ENCODE data around the gene POMGNT1. TPM values are rescaled to one million over a fixed set of nuclear protein-coding genes. Genes with fewer than 3 reads are reported as not detected.

Gene POMGNT1
- total and polyA plus RNA-seq, 2 of the 13 experiments (the other 11 are each of a cell fraction or from before 2014, with no cell fraction given) = 33.9 to 46.8 TPM

- TF ChIP-seq HIVEP1 (CRISPR knock-in tag; IDR thresholded peaks at IDR 0.05) = no peak
- TF ChIP-seq SRY (CRISPR knock-in tag; IDR thresholded peaks at IDR 0.05) = no peak
- TF ChIP-seq ZNF589 (CRISPR knock-in tag; conservative IDR thresholded peaks at IDR 0.05) = no peak
- no peak for TF ChIP-seq HDAC6 (IDR thresholded peaks at IDR 0.05; ENCODE audit: low read depth, low read length)
- TF ChIP-seq E2F1 (CRISPR knock-in tag; IDR thresholded peaks at IDR 0.05) = no peak
- TF ChIP-seq E2F5 (CRISPR knock-in tag; conservative IDR thresholded peaks at IDR 0.05) = no peak
- peak; percentile 81 for TF ChIP-seq PAXIP1 (CRISPR knock-in tag; conservative IDR thresholded peaks at IDR 0.05)
- TF ChIP-seq PHF20 (CRISPR knock-in tag; IDR thresholded peaks at IDR 0.05) = no peak
- no peak for TF ChIP-seq ZNF224 (CRISPR knock-in tag; IDR thresholded peaks at IDR 0.05)
- no peak for TF ChIP-seq THRA (CRISPR knock-in tag; IDR thresholded peaks at IDR 0.05; ENCODE audit: borderline replicate concordance)
- TF ChIP-seq FOXA1 (IDR thresholded peaks at IDR 0.05) = no peak
- TF ChIP-seq FOXA1 (CRISPR knock-in tag; IDR thresholded peaks at IDR 0.05) = peak; percentile 47
- TF ChIP-seq EZH2 (conservative IDR thresholded peaks at IDR 0.05; ENCODE audit: low read depth, low read length) = no peak
- TF ChIP-seq ZNF572 (CRISPR knock-in tag; IDR thresholded peaks at IDR 0.05) = no peak
- no peak for TF ChIP-seq ZNF782 (CRISPR knock-in tag; IDR thresholded peaks at IDR 0.05; ENCODE audit: borderline replicate concordance)
- TF ChIP-seq POLR2AphosphoS2 (IDR thresholded peaks at IDR 0.05; ENCODE audit: low read depth, low read length) = no peak
- no peak for TF ChIP-seq ZNF225 (CRISPR knock-in tag; IDR thresholded peaks at IDR 0.05)
- TF ChIP-seq ZNF432 (CRISPR knock-in tag; IDR thresholded peaks at IDR 0.05; ENCODE audit: borderline replicate concordance) = no peak
- no peak for TF ChIP-seq MTF2 (CRISPR knock-in tag; IDR thresholded peaks at IDR 0.05; ENCODE audit: borderline replicate concordance)
- no peak for TF ChIP-seq ZNF709 (CRISPR knock-in tag; IDR thresholded peaks at IDR 0.05)
- TF ChIP-seq SRSF1 (optimal IDR thresholded peaks at IDR 0.05; ENCODE audit: low read depth, low read length) = no peak
- TF ChIP-seq TEAD3 (CRISPR knock-in tag; optimal IDR thresholded peaks at IDR 0.05; ENCODE audit: borderline replicate concordance) = peak; percentile 96
- TF ChIP-seq ZBTB7A (CRISPR knock-in tag; IDR thresholded peaks at IDR 0.05) = no peak
- no peak for TF ChIP-seq ZNF740 (CRISPR knock-in tag; IDR thresholded peaks at IDR 0.05)
These were observed 15.0 kb downstream of the POMGNT1 start (continued) for GRCh38 chr1:46183079-46183847.

Data from HepG2 (cell line).